K562 (cell line): ENCODE measurements around the gene GGACT. TPM values are rescaled to one million over a fixed set of nuclear protein-coding genes. Genes with fewer than 3 reads are reported as not detected.

Experiments used
- ATAC-seq: fragments of 200-7000 bp; cut with Tn5 transposase; 3 replicates; pipeline ENCODE4 v1.9.1; 2020; ENCODE audit warnings: moderate library complexity
- BruUV-seq: library from RNA; stranded (reverse); fragments of 400-500 nt; replicated peaks from 2 replicates; lab custom pipeline; 2021; lab: Mats Ljungman, UMichigan
- CTCF ChIA-PET: fragments of 300-600 bp; formaldehyde crosslinking; extraction: SDS; loops from one replicate; lab custom pipeline; 2021; ENCODE audit warnings: low intra/inter-chr PET ratio; lab: Yijun Ruan, JAX
- POLR2A ChIA-PET: fragments of 300-600, 350-650 bp; sonication (Branson Sonifier 250); formaldehyde crosslinking; extraction: SDS; loops from one replicate; lab custom pipeline; 2021; ENCODE audit warnings: antibody characterized with exemption, inconsistent platforms; lab: Yijun Ruan, JAX
- DNase-seq, 4 experiments: peaks; one replicate each; pipeline versions ENCODE4 v3.0.0 to v3.0.0-alpha.2; 2011 to 2018; ENCODE audit warnings: low spot score in 3 of 4, mixed read lengths in 3 of 4; ENCODE audit errors: extremely low read depth in 1 of 4
- FAIRE-seq: peaks from 2 replicates; lab custom pipeline; 2011; peaks lifted over from hg19 to GRCh38; lab: Jason Lieb, UNC
- H2AFZ ChIP-seq: 2 replicates; pipeline ENCODE4 v1.6.0; 2011; ENCODE audit warnings: low read depth, low read length, control low read depth, inconsistent platforms
- H3K27ac ChIP-seq: fragments of 200-600 bp; 3 replicates; pipeline ENCODE4 v1.8.0; 2011; ENCODE audit warnings: low read depth, mild to moderate bottlenecking, control low read depth, inconsistent platforms, low read length, moderate library complexity, mixed read lengths; ENCODE audit errors: extremely low read depth
- H3K27me3 ChIP-seq, 2 experiments: fragments of 300-600 bp in 1 of 2; 2 replicates in 1 of 2; 3 replicates in 1 of 2; pipeline versions ENCODE4 v1.6.0 to v1.8.0; 2011; ENCODE audit warnings: inconsistent platforms in 2 of 2, low read length in 2 of 2, mild to moderate bottlenecking in 1 of 2, mixed read lengths in 1 of 2, moderate library complexity in 1 of 2; ENCODE audit not compliant: control insufficient read depth in 2 of 2, insufficient read depth in 2 of 2
- H3K36me3 ChIP-seq: fragments of 300-600 bp; 3 replicates; pipeline ENCODE4 v1.8.0; 2011; ENCODE audit warnings: mild to moderate bottlenecking, low read length, inconsistent platforms; ENCODE audit not compliant: control insufficient read depth, insufficient read depth
- H3K4me1 ChIP-seq, 2 experiments: fragments of 200-600 bp in 1 of 2; replicated peaks in 1 of 2; 2 replicates in 1 of 2; 3 replicates in 1 of 2; pipeline versions ENCODE4 v1.5.1 to v1.8.0; 2011; ENCODE audit warnings: inconsistent platforms in 2 of 2, low read length in 2 of 2, mild to moderate bottlenecking in 1 of 2, mixed read lengths in 1 of 2, moderate library complexity in 1 of 2; ENCODE audit not compliant: control insufficient read depth in 2 of 2, insufficient read depth in 2 of 2
- H3K4me2 ChIP-seq: 2 replicates; pipeline ENCODE4 v1.6.1; 2011; ENCODE audit warnings: low read length, control low read depth, inconsistent platforms, mixed read lengths; ENCODE audit not compliant: insufficient read depth
- H3K4me3 ChIP-seq: fragments of 200-600 bp; sonication (generic), shearing (Covaris generic); 2 replicates; pipeline ENCODE4 v1.5.1; 2016; ENCODE audit warnings: control low read depth, inconsistent platforms
- H3K79me2 ChIP-seq: fragments of 200-600 bp; 3 replicates; pipeline ENCODE4 v1.8.0; 2011; ENCODE audit warnings: low read length, inconsistent platforms; ENCODE audit not compliant: control insufficient read depth, insufficient read depth
- H3K9ac ChIP-seq, 2 experiments: 2 replicates each; pipeline versions ENCODE4 v1.6.0 to v1.6.1; 2011; ENCODE audit warnings: low read depth in 2 of 2, low read length in 2 of 2, control low read depth in 1 of 2, inconsistent platforms in 1 of 2, mild to moderate bottlenecking in 1 of 2, mixed read lengths in 1 of 2; ENCODE audit not compliant: insufficient read depth in 1 of 2
- H3K9me1 ChIP-seq: one replicate; pipeline ENCODE4 v1.6.0; 2011; ENCODE audit warnings: inconsistent platforms, mild to moderate bottlenecking, low read length, moderate library complexity; ENCODE audit not compliant: control insufficient read depth, insufficient read depth
- H3K9me3 ChIP-seq: replicated peaks from 2 replicates; pipeline ENCODE4 v1.5.1; 2011; ENCODE audit warnings: low read depth, low read length, inconsistent platforms; ENCODE audit not compliant: control insufficient read depth, insufficient read depth
- H4K20me1 ChIP-seq: replicated peaks from 2 replicates; pipeline ENCODE4 v1.6.1; 2011; ENCODE audit warnings: low read length, inconsistent platforms, mixed read lengths; ENCODE audit not compliant: control insufficient read depth, insufficient read depth
- FOXP1 ChIP-seq: sonication (generic); formaldehyde crosslinking; IDR thresholded peaks from 2 replicates; pipeline ENCODE4 v1.8.0; 2022; ENCODE audit warnings: mild to moderate bottlenecking, missing genetic modification reagents
- GTF3C2 ChIP-seq: IDR thresholded peaks from 3 replicates; pipeline ENCODE4 v1.6.1; 2011; ENCODE audit warnings: borderline replicate concordance, mild to moderate bottlenecking, moderate library complexity; ENCODE audit not compliant: insufficient read length; ENCODE audit errors: extremely low read depth
- SAFB ChIP-seq: fragments of 200-400 bp; formaldehyde crosslinking; IDR thresholded peaks from 2 replicates; pipeline ENCODE4 v1.6.1; 2017; ENCODE audit warnings: low read depth, low read length, borderline replicate concordance
- SMAD3 ChIP-seq: fragments of 450-650 bp; formaldehyde crosslinking; conservative IDR thresholded peaks from 2 replicates; pipeline ENCODE4 v1.4.0; 2020; ENCODE audit warnings: mild to moderate bottlenecking
- ZC3H8 ChIP-seq: fragments of 450-650 bp; IDR thresholded peaks from 2 replicates; pipeline ENCODE4 v1.6.1; 2017
- WGBS: fragments of 100-300 bp; shearing (Covaris generic); methylation state at CpG from one replicate; pipeline ENCODE4 v1.1.6; 2016; ENCODE audit warnings: low coverage, mixed read lengths; ENCODE audit not compliant: insufficient coverage; ENCODE audit errors: missing lambda C conversion rate; 5-methylcytosine and 5-hydroxymethylcytosine counted together
- in situ Hi-C: fragments of 300-500 bp; cut with MboI; formaldehyde crosslinking; loops from 4 replicates; pipeline ENCODE4 v1.15.0; 2018; ENCODE audit warnings: inconsistent platforms, mixed read lengths
- intact Hi-C: fragments of 100-400 bp; cut with micrococcal nuclease; formaldehyde crosslinking; loops from 2 replicates; pipeline ENCODE4 v1.14.2; 2022
- polyA plus RNA-seq, 8 experiments: library from polyadenylated mRNA; depleted of rRNA in 4 of 8; stranded (reverse) in 5 of 8; unstranded in 3 of 8; fragments of >200 nt; fragmentation: Nextera tagmentation in 2 of 8; fragmentation: Illumina TruSeq in 1 of 8; extraction: Ambion mirVana in 2 of 8; extraction: Trizol in 1 of 8; gene quantifications; 2 replicates each; pipeline versions ENCODE4 v1.2.1 to v1.2.3, GENCODE V29; 2011 to 2014; ENCODE audit warnings: inconsistent platforms in 1 of 8, missing spikeins in 1 of 8
- total RNA-seq, 7 experiments: library from RNA; depleted of rRNA in 6 of 7; stranded (reverse); fragments of >200 nt in 6 of 7; fragmentation: Illumina TruSeq in 2 of 7; extraction: Trizol in 2 of 7; gene quantifications; 2 replicates each; pipeline versions ENCODE4 v1.2.1 to v1.2.3, GENCODE V29; 2011 to 2021; ENCODE audit warnings: low replicate concordance in 1 of 7

Gene GGACT
- total and polyA plus RNA-seq, 9 of the 15 experiments (the other 6 are each of a cell fraction or from before 2014, with no cell fraction given), result 0.20 to 3.2 (median 1.7) TPM

DNA sequence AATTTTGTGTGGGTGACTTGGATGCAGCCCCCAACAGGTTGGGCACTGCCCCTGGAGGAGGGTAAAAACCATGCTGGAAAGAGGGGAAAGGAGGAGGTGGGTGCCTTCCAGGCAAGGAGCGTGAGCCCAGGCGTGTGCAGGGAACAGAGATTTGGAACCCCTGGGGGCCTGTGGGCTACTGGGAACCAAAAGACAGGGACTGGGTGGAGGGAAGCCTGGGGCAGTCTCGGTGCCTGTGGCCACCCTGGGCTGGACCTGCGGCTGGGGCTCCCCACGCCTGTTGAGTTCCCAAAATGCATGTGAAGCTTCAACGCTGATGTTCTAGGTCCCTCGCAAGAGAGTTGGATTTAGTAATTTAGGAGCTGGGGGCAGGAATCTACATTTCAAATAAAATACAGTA is 24.8 kb downstream of the GGACT start:
- ATAC-seq (no peak), FAIRE-seq (no peak), DNase-seq (no peak)
- Histone ChIP-seq H2AFZ (no peak overlapping the region), H3K36me3 (no peaks in the 10 kb centered on the region), H3K27ac (no peak overlapping the region), H4K20me1 (no peaks in the 10 kb centered on the region), H3K27me3 (peaks cover 3 to 40% of the 10 kb centered on the region in 2 experiments; a peak in 3 of 5 replicates), H3K9ac (no peak overlapping the region), H3K4me2 (no peak overlapping the region), H3K4me3 (no peak overlapping the region), H3K4me1 (no peaks in the 10 kb centered on the region), H3K9me1 (no peaks in the 10 kb centered on the region), H3K79me2 (no peaks in the 10 kb centered on the region), H3K9me3 (no peaks in the 10 kb centered on the region; the same call in 1 of the 2 replicates)
- intact Hi-C loops, result no loop called here
- no TSS peak for BruUV-seq
- CTCF ChIA-PET, result no interaction called here
- POLR2A ChIA-PET, result interaction anchor here (0.6 kb wide), 1 partner anchor 91 kb away, joined by 3 read pairs; no protein-coding TSS in a partner anchor
- in situ Hi-C loops, result loop anchor here (25.0 kb wide), 1 partner anchor 549 kb away; no protein-coding TSS in a partner anchor
- WGBS, result 3% methylated on average over 4 of the region's 7 CpGs
- no peak for TF ChIP-seq SMAD3 (CRISPR knock-in tag)
- TF ChIP-seq SAFB, result no peak
- TF ChIP-seq ZC3H8, result no peak
- TF ChIP-seq FOXP1 (CRISPR knock-in tag), result no peak
- no peak for TF ChIP-seq GTF3C2
